ENCODE data around the gene DSG2. TPM values are rescaled to one million over a fixed set of nuclear protein-coding genes. Genes with fewer than 3 reads are reported as not detected.

The DSG2 gene
- total and polyA plus RNA-seq, 2 of the 4 experiments (the other 2 are of a cell fraction), result 1.8 to 2.3 TPM

DNA sequence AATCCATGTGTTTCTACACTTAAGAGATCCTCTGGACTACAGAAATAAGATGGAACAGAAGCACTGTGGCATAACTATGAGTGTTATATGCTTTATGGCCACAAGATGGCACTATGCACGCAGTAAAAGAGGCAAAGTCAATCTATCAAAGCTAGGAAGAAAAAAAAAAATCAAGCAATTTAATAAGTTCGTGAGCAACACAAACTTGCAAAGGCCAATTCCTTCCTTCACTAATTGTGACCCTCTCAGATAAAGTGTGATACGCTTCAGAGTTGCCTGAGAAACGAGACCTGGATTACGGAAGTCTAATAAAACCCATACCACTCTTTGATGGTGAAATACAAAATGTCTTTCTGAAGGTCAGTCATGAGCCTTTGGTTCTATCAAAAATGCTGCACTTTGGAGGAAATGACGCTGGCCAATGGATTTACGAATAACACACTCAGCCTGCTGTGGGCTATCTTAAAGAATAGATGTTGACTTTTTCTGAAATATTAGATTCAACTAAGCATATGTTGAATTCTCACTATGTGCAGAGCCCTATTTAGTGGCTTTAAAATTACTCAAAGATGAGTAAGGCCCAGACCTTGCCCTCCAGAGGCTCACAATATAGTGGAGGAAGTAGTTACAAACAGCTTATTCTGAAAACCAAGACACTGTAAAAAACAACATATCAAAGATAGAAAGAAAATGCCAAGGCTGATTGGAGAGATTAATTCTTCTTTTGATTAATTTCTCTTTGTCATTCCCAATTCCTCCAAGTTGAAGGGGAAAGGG lies 58.2 kb downstream of the DSG2 start:
- H3K36me3 ChIP-seq (ENCODE audit: control insufficient read depth, insufficient read depth, low read length), result no peaks in the 10 kb centered on the region
- H3K4me3 ChIP-seq (ENCODE audit: insufficient read depth, low read depth, low read length), result no peak overlapping the region
- dilution Hi-C loops (cut with HindIII; ENCODE audit: low sequenced_read_pairs, unreplicated experiment) (no loop called here), in situ Hi-C loops (cut with MboI; ENCODE audit: low sequenced_read_pairs) (loop anchor here (10.0 to 25.0 kb wide), 3 partner anchors 169 to 406 kb away; no protein-coding TSS in a partner anchor), intact Hi-C loops (cut with micrococcal nuclease) (loop anchor here (1.0 to 5.0 kb wide), 5 partner anchors 134 to 421 kb away; no protein-coding TSS in a partner anchor)
- no peaks in the 10 kb centered on the region for H3K79me1 ChIP-seq (ENCODE audit: low read depth in 1 of 2, low read length in 2 of 2)
- H4K5ac ChIP-seq (ENCODE audit: low read depth, low read length), result no peak overlapping the region
- no peak overlapping the region for H2AK5ac ChIP-seq (ENCODE audit: low read depth, low read length)
- H3K23ac ChIP-seq (ENCODE audit: low read depth, low read length), result no peak overlapping the region
- H2AK9ac ChIP-seq (replicated peaks; ENCODE audit: low read depth, low read length, poor library complexity), result no peak overlapping the region
- H3K4me1 ChIP-seq (ENCODE audit: control insufficient read depth, insufficient read depth, low read length), result no peaks in the 10 kb centered on the region
- no CpG with 5 or more reads among the region's 7 CpGs for WGBS, 2 experiments (ENCODE audit: extremely low coverage in 2 of 2, insufficient read length in 1 of 2)
- no peak overlapping the region for H3K14ac ChIP-seq (replicated peaks; ENCODE audit: low read depth, low read length)
- H2BK5ac ChIP-seq (ENCODE audit: low read depth, low read length, poor library complexity, severe bottlenecking), result no peak overlapping the region
- DNase-seq, result peak; percentile 70
- no peak overlapping the region for H3K9ac ChIP-seq (ENCODE audit: low read depth, low read length)
- no peak overlapping the region for H2BK120ac ChIP-seq (ENCODE audit: low read depth, low read length)
- H3K56ac ChIP-seq (ENCODE audit: extremely low read depth, insufficient read depth, low read length), result no peak overlapping the region
- H3K9me3 ChIP-seq (ENCODE audit: control insufficient read depth, insufficient read depth, low read length), result no peaks in the 10 kb centered on the region
- no peak overlapping the region for H4K8ac ChIP-seq (ENCODE audit: low read depth in 2 of 2, low read length in 2 of 2)
- ChIA-PET CTCF (interaction anchor here (0.5 to 1.5 kb wide), 6 partner anchors 13 to 305 kb away, joined by 3 to 5 read pairs (median 3); no protein-coding TSS in a partner anchor), POLR2A (ENCODE audit: unreplicated experiment) (no interaction called here)
- no peak overlapping the region for H2AFZ ChIP-seq (replicated peaks; ENCODE audit: low read length, poor library complexity)
- ATAC-seq (ENCODE audit: low read depth), result peak; percentile 94
- H2BK20ac ChIP-seq (ENCODE audit: low read depth, low read length), result no peak overlapping the region
- no TSS peak for BruUV-seq (replicated peaks)
- H3K27me3 ChIP-seq (ENCODE audit: control insufficient read depth, insufficient read depth, low read length), result no peaks in the 10 kb centered on the region
- H2BK15ac ChIP-seq (ENCODE audit: low read depth, low read length), result no peak overlapping the region
- TF ChIP-seq, protein P1, sequence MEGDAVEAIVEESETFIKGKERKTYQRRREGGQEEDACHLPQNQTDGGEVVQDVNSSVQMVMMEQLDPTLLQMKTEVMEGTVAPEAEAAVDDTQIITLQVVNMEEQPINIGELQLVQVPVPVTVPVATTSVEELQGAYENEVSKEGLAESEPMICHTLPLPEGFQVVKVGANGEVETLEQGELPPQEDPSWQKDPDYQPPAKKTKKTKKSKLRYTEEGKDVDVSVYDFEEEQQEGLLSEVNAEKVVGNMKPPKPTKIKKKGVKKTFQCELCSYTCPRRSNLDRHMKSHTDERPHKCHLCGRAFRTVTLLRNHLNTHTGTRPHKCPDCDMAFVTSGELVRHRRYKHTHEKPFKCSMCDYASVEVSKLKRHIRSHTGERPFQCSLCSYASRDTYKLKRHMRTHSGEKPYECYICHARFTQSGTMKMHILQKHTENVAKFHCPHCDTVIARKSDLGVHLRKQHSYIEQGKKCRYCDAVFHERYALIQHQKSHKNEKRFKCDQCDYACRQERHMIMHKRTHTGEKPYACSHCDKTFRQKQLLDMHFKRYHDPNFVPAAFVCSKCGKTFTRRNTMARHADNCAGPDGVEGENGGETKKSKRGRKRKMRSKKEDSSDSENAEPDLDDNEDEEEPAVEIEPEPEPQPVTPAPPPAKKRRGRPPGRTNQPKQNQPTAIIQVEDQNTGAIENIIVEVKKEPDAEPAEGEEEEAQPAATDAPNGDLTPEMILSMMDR (conservative IDR thresholded peaks at IDR 0.05; ENCODE audit: low read depth, low read length), result peak; percentile 81
- TF ChIP-seq RAD21 (IDR thresholded peaks at IDR 0.05; ENCODE audit: low read length), result peak; percentile 80
- TF ChIP-seq SMC3 (IDR thresholded peaks at IDR 0.05; ENCODE audit: low read depth, low read length), result peak; percentile 64
- TF ChIP-seq, protein P2, sequence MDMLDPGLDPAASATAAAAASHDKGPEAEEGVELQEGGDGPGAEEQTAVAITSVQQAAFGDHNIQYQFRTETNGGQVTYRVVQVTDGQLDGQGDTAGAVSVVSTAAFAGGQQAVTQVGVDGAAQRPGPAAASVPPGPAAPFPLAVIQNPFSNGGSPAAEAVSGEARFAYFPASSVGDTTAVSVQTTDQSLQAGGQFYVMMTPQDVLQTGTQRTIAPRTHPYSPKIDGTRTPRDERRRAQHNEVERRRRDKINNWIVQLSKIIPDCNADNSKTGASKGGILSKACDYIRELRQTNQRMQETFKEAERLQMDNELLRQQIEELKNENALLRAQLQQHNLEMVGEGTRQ (IDR thresholded peaks at IDR 0.05; ENCODE audit: low read depth, low read length), result no peak
- no peak overlapping the region for H3K4ac ChIP-seq (ENCODE audit: low read depth, low read length)
- H3K9me1 ChIP-seq (ENCODE audit: insufficient read depth, low read length), result no peaks in the 10 kb centered on the region
- no peak overlapping the region for H3K18ac ChIP-seq (ENCODE audit: low read depth, low read length)
- no peaks in the 10 kb centered on the region for H4K20me1 ChIP-seq (ENCODE audit: insufficient read depth, low read length)
- no peak overlapping the region for H3K27ac ChIP-seq (ENCODE audit: insufficient read depth, low read length)
- no peak overlapping the region for H3K4me2 ChIP-seq (ENCODE audit: low read depth, low read length)
- no peak overlapping the region for H4K91ac ChIP-seq (ENCODE audit: insufficient read depth, low read depth, low read length)

All from IMR-90 (cell line).